HG03378 (cell line): ENCODE data around the gene PC.
"Not testable (repeated sequence)": the region's sequence is repeated elsewhere in the genome, so short reads cannot be mapped to it uniquely, and the experiment has no call there.

ENCODE experiments used
- ATAC-seq: cut with Tn5 transposase; IDR thresholded peaks from one replicate; pipeline ENCODE4 v1.9.1; 2021; ENCODE audit warnings: mild to moderate bottlenecking, moderate library complexity; ENCODE audit not compliant: unreplicated experiment

PC gene, protein sequence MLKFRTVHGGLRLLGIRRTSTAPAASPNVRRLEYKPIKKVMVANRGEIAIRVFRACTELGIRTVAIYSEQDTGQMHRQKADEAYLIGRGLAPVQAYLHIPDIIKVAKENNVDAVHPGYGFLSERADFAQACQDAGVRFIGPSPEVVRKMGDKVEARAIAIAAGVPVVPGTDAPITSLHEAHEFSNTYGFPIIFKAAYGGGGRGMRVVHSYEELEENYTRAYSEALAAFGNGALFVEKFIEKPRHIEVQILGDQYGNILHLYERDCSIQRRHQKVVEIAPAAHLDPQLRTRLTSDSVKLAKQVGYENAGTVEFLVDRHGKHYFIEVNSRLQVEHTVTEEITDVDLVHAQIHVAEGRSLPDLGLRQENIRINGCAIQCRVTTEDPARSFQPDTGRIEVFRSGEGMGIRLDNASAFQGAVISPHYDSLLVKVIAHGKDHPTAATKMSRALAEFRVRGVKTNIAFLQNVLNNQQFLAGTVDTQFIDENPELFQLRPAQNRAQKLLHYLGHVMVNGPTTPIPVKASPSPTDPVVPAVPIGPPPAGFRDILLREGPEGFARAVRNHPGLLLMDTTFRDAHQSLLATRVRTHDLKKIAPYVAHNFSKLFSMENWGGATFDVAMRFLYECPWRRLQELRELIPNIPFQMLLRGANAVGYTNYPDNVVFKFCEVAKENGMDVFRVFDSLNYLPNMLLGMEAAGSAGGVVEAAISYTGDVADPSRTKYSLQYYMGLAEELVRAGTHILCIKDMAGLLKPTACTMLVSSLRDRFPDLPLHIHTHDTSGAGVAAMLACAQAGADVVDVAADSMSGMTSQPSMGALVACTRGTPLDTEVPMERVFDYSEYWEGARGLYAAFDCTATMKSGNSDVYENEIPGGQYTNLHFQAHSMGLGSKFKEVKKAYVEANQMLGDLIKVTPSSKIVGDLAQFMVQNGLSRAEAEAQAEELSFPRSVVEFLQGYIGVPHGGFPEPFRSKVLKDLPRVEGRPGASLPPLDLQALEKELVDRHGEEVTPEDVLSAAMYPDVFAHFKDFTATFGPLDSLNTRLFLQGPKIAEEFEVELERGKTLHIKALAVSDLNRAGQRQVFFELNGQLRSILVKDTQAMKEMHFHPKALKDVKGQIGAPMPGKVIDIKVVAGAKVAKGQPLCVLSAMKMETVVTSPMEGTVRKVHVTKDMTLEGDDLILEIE

GRCh38 chr11:66958232-66958955 lies at the start of gene PC:
Gene PC (minus strand): TSS chr11:66958383. CDS start chr11:66872159, 86,224 bp downstream.
- peak; percentile 84 for ATAC-seq

- no peak for ATAC-seq
Measured at GRCh38 chr11:67007126-67007525, 48.9 kb upstream of the PC start.

- no peak for ATAC-seq
Measured at GRCh38 chr11:67006029-67006884, 48.1 kb upstream of the PC start.

DNA sequence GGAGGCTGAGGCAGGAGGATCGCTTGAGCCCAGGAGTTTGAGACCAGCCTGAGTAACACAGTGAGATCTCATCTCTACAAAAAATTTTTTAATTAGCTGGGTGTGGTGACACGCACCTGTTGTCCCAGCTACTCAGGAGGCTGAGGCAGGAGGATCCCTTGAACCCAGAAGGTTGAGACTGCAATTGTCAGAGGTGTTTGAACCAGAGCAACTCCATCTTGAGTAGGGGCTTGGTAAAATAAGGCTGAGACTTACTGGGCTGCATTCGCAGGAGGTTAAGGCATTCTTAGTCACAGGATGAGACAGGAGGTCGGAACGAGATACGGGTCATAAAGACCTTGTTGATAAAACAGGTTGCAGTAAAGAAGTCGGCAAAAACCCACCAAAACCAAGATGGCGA lies 47.0 kb upstream of the PC start:
- ATAC-seq, result not testable (repeated sequence)

- no peak for ATAC-seq
Measured at GRCh38 chr11:67002921-67003411, 44.8 kb upstream of the PC start.

- ATAC-seq, result no peak
Measured at GRCh38 chr11:67002297-67002913, 44.2 kb upstream of the PC start.

- ATAC-seq, result no peak
Measured at GRCh38 chr11:67001332-67001731, 43.1 kb upstream of the PC start.

GRCh38 chr11:66999555-66999954 lies 41.4 kb upstream of the PC start:
- no peak for ATAC-seq

- ATAC-seq, result no peak
Measured at GRCh38 chr11:66996609-66997273, 38.6 kb upstream of the PC start.

DNA sequence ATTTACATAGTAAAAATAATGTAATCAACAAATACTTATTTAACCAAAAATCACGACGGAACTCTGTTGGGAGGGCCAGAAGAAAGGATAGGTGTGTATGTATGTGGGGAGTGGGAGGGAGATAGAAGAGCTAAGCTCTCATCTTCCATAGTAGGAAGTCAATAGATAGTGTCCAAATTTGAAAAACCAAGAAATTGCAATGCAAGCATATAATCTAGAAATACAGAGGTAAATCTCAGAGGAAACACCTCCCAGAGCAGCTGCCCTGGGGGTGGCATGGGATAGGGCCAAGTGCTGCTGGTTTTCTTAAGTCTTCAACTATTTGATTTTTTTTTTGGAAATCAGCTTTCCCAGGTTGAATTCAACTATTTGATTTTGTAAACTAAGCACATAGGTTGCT lies 33.9 kb upstream of the PC start:
- ATAC-seq, result no peak

- not testable (repeated sequence) for ATAC-seq
Measured at GRCh38 chr11:66989360-66989759, 31.2 kb upstream of the PC start.

- ATAC-seq, result not testable (repeated sequence)
Measured at GRCh38 chr11:66988741-66989140, 30.6 kb upstream of the PC start.

- ATAC-seq, result no peak
Measured at GRCh38 chr11:66987924-66988637, 29.9 kb upstream of the PC start.

- ATAC-seq, result no peak
Measured at GRCh38 chr11:66987158-66987620, 29.0 kb upstream of the PC start.

- no peak for ATAC-seq
Measured at GRCh38 chr11:66986178-66986545, 28.0 kb upstream of the PC start.

DNA sequence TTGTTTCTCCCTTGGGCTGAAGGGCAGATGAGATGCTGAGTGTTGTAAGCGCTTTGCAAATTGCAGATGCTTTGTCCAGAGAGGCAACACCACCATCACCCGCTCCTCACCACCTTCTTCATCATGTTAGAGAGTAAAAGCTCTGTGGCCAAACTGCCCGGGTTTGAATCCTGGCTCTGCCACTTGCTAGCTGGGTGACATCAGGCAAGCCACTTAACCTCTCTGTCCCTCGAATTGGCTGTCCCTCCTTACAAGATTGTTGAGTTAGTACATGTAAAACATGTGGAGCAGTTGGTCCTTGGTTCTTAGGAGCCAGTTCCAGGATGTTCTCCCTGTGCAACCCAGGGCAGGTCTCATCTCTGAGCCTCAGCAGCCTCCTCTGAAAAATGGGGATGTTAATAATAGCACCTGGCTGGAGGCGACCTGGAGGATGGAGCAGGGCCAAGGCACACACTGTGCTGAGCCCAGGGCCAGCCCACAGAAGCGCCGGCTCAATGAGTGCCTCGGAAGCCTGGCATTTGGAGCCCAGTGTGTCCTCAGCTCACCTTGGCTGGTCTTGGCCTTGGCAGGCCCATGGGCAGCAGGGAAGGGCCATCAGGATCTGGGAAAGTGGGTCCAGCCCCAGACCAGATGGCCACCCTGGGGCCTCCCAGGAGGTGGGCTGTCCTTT lies 27.5 kb upstream of the PC start:
- ATAC-seq, result no peak

DNA sequence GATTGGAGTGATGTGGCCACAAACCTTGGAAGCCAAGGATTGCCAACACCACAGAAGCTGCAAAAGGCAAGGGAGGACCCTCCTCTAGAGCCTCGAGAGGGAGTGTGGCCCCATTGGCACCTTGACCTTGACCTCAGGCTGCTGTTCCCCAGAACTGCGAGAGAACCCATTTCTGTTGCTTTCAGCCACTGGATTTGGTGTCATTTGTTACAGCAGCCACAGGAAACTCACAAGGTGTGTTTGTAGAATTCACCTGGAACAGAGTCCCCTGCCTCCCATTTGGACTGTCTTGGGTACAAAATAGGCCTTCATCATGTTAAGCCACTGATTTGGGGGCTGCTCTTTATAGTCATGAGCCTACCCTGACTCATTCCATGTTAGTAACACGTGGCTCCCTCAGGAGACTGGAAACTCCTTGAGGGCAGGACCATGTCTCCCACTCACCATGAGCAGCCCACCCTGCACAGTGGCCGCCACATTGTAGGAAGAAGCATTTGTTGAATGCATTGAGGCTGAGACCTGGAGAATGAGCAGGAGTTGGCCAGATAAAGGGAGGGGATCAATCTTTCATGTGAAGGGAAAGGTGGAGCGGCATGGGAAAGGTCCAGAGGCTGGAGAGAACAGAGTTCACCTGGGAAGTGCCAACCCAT lies 25.2 kb upstream of the PC start:
- ATAC-seq, result no peak
